Measurements from ENCODE around the gene MSMB.

GRCh38 chr10:46048152-46048551, 2.1 kb upstream of the MSMB start:
- TF ChIP-seq POLR2A (IDR thresholded peaks at IDR 0.05), result no peak
- TF ChIP-seq, protein P1, sequence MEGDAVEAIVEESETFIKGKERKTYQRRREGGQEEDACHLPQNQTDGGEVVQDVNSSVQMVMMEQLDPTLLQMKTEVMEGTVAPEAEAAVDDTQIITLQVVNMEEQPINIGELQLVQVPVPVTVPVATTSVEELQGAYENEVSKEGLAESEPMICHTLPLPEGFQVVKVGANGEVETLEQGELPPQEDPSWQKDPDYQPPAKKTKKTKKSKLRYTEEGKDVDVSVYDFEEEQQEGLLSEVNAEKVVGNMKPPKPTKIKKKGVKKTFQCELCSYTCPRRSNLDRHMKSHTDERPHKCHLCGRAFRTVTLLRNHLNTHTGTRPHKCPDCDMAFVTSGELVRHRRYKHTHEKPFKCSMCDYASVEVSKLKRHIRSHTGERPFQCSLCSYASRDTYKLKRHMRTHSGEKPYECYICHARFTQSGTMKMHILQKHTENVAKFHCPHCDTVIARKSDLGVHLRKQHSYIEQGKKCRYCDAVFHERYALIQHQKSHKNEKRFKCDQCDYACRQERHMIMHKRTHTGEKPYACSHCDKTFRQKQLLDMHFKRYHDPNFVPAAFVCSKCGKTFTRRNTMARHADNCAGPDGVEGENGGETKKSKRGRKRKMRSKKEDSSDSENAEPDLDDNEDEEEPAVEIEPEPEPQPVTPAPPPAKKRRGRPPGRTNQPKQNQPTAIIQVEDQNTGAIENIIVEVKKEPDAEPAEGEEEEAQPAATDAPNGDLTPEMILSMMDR (IDR thresholded peaks at IDR 0.05), result no peak
- TF ChIP-seq POLR2AphosphoS5 (IDR thresholded peaks at IDR 0.05), result no peak
